ENCODE data around the gene PIK3C2G.
"Not testable (repeated sequence)": the region's sequence is repeated elsewhere in the genome, so short reads cannot be mapped to it uniquely, and the experiment has no call there.

PIK3C2G gene

DNA sequence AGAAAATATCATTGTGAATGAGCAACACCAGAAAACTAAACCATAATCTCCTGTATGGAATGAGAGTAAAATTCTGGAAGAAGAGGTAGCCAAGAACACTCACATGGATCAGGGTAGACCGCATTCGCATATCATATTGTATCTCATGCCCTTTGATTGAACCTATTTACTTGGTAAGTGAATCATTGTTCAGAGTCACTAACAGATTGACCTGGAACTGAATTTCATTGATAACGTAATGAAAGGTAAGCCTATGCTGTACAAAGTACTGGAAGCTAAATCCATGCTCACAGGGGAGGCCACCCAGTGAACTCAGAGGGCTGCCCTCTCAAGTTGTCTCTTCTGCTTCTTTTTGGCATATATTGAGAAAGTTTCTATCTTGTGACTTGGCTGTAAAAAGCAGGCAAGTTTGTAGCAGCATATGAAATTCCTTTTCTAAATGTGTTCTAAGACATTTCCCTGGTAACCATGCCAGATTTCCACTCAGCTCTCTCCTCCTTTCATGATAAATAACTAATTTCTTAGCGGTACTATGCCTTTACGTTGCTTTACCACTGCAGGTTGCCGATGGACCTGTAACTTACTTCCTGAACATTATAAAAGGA lies 385.1 kb downstream of the PIK3C2G start:
- H3K4me3 ChIP-seq (ENCODE audit: low read length), result no peak overlapping the region
- no peak for DNase-seq (ENCODE audit: low read depth, low spot score)

GRCh38 chr12:18651525-18651924 lies 390.2 kb downstream of the PIK3C2G start:
- DNase-seq (ENCODE audit: low read depth, low spot score), result no peak
- no peak overlapping the region for H3K4me3 ChIP-seq (ENCODE audit: low read length)

GRCh38 chr12:18652596-18652995 lies 391.3 kb downstream of the PIK3C2G start:
- DNase-seq (ENCODE audit: low read depth, low spot score), result no peak
- no peak overlapping the region for H3K4me3 ChIP-seq (ENCODE audit: low read length)

GRCh38 chr12:18653465-18653864 lies 392.1 kb downstream of the PIK3C2G start:
- DNase-seq (ENCODE audit: low read depth, low spot score), result no peak
- H3K4me3 ChIP-seq (ENCODE audit: low read length), result no peak overlapping the region

- no peak overlapping the region for H3K4me3 ChIP-seq (ENCODE audit: low read length)
- no peak for DNase-seq (ENCODE audit: low read depth, low spot score)
Observed at GRCh38 chr12:18655351-18655750, 394.0 kb downstream of the PIK3C2G start.

- no peak overlapping the region for H3K4me3 ChIP-seq (ENCODE audit: low read length)
- DNase-seq (ENCODE audit: low read depth, low spot score), result no peak
Observed at GRCh38 chr12:18658179-18658578, 396.9 kb downstream of the PIK3C2G start.

- DNase-seq (ENCODE audit: low read depth, low spot score), result no peak
- H3K4me3 ChIP-seq (ENCODE audit: low read length), result no peak overlapping the region
Observed at GRCh38 chr12:18658829-18659228, 397.5 kb downstream of the PIK3C2G start.

- DNase-seq (ENCODE audit: low read depth, low spot score), result no peak
- H3K4me3 ChIP-seq (ENCODE audit: low read length), result no peak overlapping the region
Observed at GRCh38 chr12:18676141-18676540, 414.8 kb downstream of the PIK3C2G start.

DNA sequence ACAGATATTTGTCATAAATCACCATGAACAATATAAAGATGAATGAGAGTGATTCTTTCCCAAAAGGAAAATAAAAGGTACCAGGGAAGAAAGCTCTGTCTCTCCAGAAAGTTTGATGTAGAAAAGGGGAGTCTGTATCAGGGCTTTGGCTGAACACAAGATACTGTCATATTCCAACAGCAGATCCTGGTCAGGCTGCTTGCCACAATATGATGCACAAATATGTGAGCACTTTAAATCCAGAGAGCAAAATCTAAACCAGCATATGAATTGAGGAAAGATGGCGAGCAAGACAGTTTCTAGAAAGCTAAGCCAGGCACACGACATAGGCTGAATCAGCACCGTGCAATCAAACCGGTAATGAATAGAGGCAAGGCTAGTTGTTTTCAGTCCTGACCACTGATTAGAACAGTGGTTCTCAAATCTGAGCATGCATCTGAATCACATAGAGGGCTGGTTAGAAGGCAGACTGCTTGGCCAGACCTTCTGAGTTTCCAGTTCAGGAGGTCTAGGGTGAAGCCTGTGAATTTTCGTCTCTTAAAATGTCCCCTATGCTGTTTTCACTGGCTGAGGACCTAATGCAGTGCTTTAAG lies 415.8 kb downstream of the PIK3C2G start:
- H3K4me3 ChIP-seq (ENCODE audit: low read length), result no peak overlapping the region
- DNase-seq (ENCODE audit: low read depth, low spot score), result no peak

DNA sequence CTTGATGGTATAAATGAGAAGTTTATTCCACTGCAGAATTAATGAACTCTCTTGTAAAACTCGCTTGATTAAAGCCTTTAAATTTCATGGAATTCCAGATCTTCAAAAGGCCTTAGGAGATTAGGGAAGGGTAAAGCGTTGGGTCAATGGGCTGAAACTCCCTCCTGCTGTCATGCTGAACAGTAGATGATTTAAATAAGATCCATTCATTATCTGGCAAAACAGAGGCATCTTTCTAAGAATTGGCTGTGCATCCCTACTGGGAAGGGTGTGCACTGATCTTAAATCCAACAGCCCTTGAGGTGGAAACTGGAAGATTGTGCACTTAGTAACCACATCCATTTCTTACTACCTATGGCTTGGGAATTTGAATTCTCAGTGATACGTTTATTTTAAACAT lies 420.5 kb downstream of the PIK3C2G start:
- no peak overlapping the region for H3K4me3 ChIP-seq (ENCODE audit: low read length)
- no peak for DNase-seq (ENCODE audit: low read depth, low spot score)

- DNase-seq (ENCODE audit: low read depth, low spot score), result no peak
Observed at GRCh38 chr12:18683327-18684013, 422.2 kb downstream of the PIK3C2G start.

GRCh38 chr12:18684430-18684829 lies 423.1 kb downstream of the PIK3C2G start:
- H3K4me3 ChIP-seq (ENCODE audit: low read length), result no peak overlapping the region
- DNase-seq (ENCODE audit: low read depth, low spot score), result no peak

More at GRCh38 chr12:18683327-18684013, 422.2 kb downstream of the PIK3C2G start:
- H3K4me3 ChIP-seq (ENCODE audit: low read length), result no peak overlapping the region

GRCh38 chr12:18689771-18690170 lies 428.5 kb downstream of the PIK3C2G start:
- H3K4me3 ChIP-seq (ENCODE audit: low read length), result no peak overlapping the region
- DNase-seq (ENCODE audit: low read depth, low spot score), result no peak

- no peak for DNase-seq (ENCODE audit: low read depth, low spot score)
- no peak overlapping the region for H3K4me3 ChIP-seq (ENCODE audit: low read length)
Observed at GRCh38 chr12:18690653-18691052, 429.3 kb downstream of the PIK3C2G start.

- H3K4me3 ChIP-seq (ENCODE audit: low read length); DNase-seq (ENCODE audit: low read depth, low spot score): not testable (repeated sequence)
Observed at GRCh38 chr12:18693986-18694385, 432.7 kb downstream of the PIK3C2G start.

- DNase-seq (ENCODE audit: low read depth, low spot score), result no peak
- H3K4me3 ChIP-seq (ENCODE audit: low read length), result no peak overlapping the region
Observed at GRCh38 chr12:18696971-18697602, 435.8 kb downstream of the PIK3C2G start.

Data from Jurkat, Clone E6-1 (cell line).